ES-I3 (cell line): ENCODE data around the gene FAM124B.

Source experiments
- H3K36me3 ChIP-seq: 2 replicates; pipeline ENCODE4 v1.6.1; 2013; ENCODE audit warnings: mild to moderate bottlenecking, low read length, control low read depth, moderate library complexity; ENCODE audit not compliant: insufficient read depth
- H3K4me1 ChIP-seq: 2 replicates; pipeline ENCODE4 v1.6.1; 2013; ENCODE audit warnings: mild to moderate bottlenecking, control low read depth, low read length; ENCODE audit not compliant: insufficient read depth
- H3K9ac ChIP-seq: 2 replicates; pipeline ENCODE4 v1.6.1; 2013; ENCODE audit warnings: low read depth, mild to moderate bottlenecking, low read length, moderate library complexity
- H3K9me3 ChIP-seq: 2 replicates; pipeline ENCODE4 v1.6.1; 2013; ENCODE audit warnings: mild to moderate bottlenecking, low read length, moderate library complexity; ENCODE audit not compliant: control insufficient read depth, insufficient read depth

Gene FAM124B

DNA sequence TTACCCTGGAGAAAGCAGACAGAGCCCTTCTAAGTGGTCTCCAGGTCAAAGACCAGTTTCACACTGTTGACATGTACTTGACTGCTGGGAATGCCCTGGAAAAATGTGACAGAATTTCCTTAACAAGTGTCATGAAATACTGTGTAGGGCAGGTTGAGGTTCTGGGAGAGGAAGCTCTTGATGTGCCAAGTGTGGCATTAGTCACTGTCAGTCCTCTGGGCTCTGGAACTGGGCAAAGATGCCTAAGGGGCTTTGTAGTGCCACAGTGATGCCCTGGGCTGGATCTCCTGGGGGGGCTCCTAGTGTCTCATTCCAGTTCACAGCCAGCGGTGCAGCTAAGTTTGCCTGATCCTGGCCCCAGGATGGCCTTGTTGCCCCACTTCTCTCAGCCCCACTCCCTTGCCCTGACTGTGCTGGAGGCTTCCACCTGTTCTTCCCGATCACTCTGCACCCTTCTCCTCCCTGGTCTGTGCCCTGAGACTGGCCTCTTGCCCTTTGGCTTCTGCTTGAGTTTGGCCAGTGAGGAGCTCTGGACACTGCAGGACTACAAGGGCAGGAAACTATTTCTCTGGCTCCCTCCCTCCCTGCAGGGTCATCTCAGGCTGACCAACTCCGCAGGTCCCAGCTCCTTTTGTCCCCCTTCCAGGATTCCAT lies 27.0 kb upstream of the FAM124B start:
- Histone ChIP-seq H3K36me3 (no peaks in the 10 kb centered on the region; the same call in 1 of the 2 replicates), H3K9me3 (peaks cover 11% of the 10 kb centered on the region), H3K4me1 (peaks cover 3% of the 10 kb centered on the region; the same call in 1 of the 2 replicates), H3K9ac (no peak overlapping the region)

DNA sequence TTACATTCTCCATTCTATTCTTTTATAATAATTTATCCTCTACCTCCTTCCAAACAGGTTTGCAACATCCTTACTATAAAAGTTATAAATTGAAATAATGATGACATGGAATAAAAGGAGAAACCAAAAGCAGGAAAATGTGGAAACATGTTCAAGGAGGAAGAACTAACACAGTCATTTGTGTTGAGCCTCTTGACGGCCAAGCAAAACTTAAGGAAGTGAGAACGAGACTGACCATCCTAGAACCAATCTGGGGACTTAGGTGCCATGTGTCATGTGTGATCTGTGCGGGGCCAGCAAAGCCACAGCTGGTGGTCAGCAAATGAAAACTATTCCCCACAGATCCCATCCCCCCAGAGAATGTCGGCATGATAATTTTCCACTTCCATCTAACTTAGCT lies 25.6 kb upstream of the FAM124B start:
- no peak overlapping the region for H3K9ac ChIP-seq
- H3K36me3 ChIP-seq: no peaks in the 10 kb centered on the region; the same call in 1 of the 2 replicates
- peaks cover 11% of the 10 kb centered on the region for H3K9me3 ChIP-seq
- no peaks in the 10 kb centered on the region for H3K4me1 ChIP-seq

DNA sequence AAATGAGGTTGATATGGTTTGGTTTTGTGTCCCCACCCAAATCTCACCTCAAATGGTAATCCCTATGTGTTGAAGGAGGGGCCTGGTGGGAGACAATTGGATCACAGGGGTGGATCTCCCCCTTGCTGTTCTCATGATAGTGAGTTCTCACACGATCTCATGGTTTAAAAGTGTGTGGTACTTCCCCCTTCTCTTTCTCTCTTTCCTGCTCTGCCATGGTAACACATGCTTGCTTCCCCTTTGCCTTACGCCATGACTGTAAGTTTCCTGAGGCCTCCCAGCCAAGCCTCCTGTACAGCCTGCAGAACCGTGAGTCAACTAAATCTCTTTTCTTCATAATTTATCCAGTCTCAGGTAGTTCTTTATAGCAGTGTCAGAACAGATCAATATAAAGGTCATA lies 24.7 kb upstream of the FAM124B start:
- Histone ChIP-seq H3K4me1 (no peaks in the 10 kb centered on the region), H3K36me3 (no peaks in the 10 kb centered on the region; the same call in 1 of the 2 replicates), H3K9me3 (peaks cover 11% of the 10 kb centered on the region), H3K9ac (no peak overlapping the region)

DNA sequence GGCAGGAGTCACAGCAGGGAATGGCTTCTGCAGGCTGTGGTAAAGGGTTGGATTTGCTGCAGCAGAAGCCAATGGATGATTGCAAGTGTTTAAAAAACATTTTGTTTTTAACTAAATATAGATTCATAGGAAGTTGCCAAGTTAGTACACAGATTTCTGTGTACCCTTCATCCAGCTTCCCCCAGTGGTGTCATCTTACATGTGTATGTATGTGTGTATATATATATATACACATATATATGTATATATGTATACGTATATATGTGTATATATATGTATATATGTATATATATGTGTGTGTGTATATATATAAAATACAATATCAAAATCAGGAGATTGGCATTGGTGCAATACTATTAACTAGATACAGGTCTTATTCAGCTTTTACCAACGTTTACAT lies 19.2 kb upstream of the FAM124B start:
- Histone ChIP-seq H3K9ac (no peak overlapping the region), H3K4me1 (peaks cover 8% of the 10 kb centered on the region; the same call in 1 of the 2 replicates), H3K36me3 (no peaks in the 10 kb centered on the region), H3K9me3 (no peaks in the 10 kb centered on the region; the same call in 1 of the 2 replicates)

DNA sequence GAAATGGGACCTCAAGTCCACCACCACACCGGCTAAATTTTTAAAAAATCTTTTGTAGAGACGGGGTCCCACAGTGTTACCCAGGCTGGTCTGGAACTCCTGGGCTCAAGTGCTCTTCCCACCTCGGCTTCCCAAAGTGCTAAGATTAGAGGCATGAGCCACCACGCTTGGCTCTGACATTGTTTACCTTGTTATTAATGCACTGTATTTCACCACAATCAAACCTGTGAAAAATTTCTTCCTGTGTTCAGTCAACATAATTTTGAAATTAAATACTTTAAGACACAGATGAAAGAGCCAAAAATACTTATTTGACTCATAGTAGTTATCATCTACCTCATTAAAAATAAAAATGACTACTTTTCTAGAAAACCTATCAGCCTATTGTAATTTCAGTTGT lies 16.0 kb upstream of the FAM124B start:
- Histone ChIP-seq H3K36me3 (no peaks in the 10 kb centered on the region), H3K4me1 (peaks cover 8% of the 10 kb centered on the region; the same call in 1 of the 2 replicates), H3K9ac (no peak overlapping the region), H3K9me3 (no peaks in the 10 kb centered on the region)

DNA sequence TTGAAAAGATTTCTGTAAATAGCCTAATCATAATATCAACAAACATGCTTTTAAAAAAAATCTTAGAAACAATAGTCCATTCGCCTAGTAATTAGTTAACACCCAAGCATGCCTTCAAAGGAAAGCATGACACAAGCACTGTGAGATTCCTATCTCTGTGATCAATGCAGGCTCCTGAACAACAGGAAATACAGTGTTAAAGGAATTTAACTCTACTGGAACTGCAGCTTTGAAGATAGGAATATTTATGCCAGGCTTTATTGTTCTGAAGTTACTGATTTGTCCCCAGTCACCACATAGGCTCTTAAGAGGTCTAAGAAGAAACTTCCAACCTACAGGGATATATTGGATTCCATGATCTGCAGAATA lies 15.4 kb upstream of the FAM124B start:
- H3K4me1 ChIP-seq: peaks cover 8% of the 10 kb centered on the region; the same call in 1 of the 2 replicates
- H3K9me3 ChIP-seq: no peaks in the 10 kb centered on the region
- no peaks in the 10 kb centered on the region for H3K36me3 ChIP-seq
- no peak overlapping the region for H3K9ac ChIP-seq

DNA sequence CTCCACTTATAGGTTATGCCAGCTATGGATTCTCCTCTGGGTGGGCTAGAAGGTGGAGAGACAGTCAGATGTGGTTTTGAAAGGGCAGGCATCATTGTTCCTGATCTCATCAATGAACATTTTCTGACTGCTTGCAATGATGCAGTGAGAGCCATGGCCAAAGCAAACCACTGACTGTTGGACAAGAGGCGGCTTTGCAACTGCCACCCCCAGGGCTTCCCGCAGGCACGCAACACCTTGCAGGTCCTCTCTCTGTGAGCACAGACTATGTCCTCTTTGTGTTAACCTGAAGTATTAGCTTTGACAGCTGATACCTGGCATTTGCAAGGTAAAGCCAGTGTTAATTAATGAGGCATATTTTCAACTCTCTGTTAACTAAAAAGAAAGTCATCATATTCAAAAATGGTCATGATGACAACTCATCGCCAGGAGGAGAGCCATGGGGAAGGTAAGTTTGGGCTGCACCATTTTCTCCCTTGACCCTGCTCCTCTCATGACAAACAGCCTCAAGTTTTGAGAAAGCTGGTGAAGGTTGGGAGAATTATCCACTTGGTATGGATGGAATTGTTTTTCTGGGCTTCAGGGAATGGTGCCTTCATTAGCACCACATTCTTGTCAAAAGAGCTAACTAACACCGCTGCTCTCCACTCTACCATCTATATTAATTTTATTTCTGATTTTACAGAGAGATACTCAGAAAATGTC lies 14.9 kb upstream of the FAM124B start:
- Histone ChIP-seq H3K36me3 (no peaks in the 10 kb centered on the region), H3K4me1 (peaks cover 8% of the 10 kb centered on the region; the same call in 1 of the 2 replicates), H3K9me3 (no peaks in the 10 kb centered on the region), H3K9ac (no peak overlapping the region)

DNA sequence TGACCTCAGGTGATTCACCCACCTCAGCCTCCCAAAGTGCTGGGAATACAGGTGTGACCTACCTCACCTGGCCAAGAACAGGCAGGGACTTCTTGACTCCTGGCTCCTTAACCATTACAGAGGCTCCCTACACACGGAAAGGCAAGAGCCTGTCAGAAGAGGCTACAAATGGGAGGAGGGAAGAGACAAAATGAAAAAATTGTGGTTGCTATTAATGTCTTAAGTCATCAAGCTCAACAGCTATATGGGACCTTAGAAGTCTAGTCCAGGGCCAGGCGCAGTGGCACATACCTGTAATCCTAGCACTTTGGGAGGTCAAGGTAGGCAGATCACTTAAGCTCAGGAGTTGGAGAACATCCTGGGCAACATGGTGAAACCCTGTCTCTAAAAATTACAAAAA lies 11.5 kb upstream of the FAM124B start:
- H3K36me3 ChIP-seq: no peaks in the 10 kb centered on the region
- H3K9ac ChIP-seq: no peak overlapping the region
- H3K4me1 ChIP-seq: peaks cover 8% of the 10 kb centered on the region; the same call in 1 of the 2 replicates
- H3K9me3 ChIP-seq: no peaks in the 10 kb centered on the region

DNA sequence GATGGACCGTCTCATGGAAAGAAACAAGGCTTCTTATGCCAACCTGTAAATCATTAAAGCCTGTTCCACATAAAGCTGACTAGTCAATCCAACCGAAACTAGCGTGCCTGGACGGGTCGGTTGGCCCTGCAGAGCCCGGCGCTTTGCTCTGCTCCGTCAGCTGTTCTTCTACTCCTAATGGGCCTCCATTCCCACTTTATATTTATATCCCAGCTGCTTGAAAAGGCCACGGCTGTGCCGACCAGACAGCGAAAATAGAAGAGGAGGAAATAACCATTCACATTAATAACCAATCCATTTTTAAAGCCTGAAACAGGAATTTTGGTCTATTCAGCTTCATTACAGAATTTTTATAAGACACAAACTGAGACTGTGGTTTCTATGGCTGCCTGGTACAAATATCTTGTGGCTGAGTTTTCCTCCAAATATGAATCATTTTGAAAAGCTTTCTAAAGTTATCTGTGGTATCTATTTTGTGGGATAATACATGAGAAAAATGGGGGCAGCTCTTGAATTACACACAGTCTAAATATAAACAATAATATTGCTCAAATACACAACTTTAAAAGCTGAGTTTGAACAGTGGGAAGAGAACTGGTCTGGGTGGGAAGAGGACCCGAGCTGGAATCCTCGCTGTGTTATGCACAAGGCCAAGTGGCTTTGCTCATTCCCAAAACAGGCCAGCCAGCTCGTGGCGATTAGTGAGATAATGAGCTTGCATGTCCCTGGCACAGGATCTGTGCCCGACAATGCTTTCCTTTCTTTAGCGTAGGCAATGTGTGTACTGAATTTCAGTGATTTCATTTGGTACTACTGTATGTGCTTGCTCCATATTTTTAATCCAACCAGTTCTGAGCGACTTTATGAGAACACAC lies 10.5 kb upstream of the FAM124B start:
- peaks cover 8% of the 10 kb centered on the region; the same call in 1 of the 2 replicates for H3K4me1 ChIP-seq
- no peaks in the 10 kb centered on the region for H3K36me3 ChIP-seq
- H3K9ac ChIP-seq: no peak overlapping the region
- H3K9me3 ChIP-seq: no peaks in the 10 kb centered on the region

DNA sequence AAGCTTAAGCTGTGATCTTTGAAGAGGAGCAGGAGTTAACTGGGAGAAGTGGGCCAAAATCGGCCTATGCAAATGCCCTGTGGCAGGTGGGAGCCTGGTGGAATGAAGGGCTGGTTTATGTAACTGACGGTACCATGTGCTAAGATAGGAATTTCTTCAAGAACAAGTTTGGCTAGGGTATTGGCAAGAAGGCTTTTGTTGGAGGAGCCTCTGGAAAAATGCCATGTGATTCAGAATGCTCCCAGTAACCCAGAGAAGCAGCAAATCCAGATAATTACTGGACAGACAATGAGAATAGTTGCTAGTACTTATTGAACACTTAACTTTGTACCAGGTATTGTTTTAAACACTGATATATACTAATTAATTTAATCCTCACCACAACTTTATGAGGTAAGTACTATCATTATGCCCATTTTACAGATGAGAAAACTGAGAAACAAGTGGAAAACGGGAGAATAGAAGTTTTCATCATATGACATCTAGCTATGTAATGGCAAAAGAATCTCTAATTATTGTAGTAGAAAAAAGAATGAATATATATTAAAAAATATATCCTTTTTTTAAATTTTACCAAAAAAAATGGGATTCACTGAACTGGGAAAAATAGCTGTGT lies 9.1 kb upstream of the FAM124B start:
- H3K9ac ChIP-seq: no peak overlapping the region
- 0 out of 2 replicates have a peak, but pooled peaks cover 2% of the 10 kb centered on the region for H3K9me3 ChIP-seq
- no peaks in the 10 kb centered on the region for H3K4me1 ChIP-seq
- no peaks in the 10 kb centered on the region for H3K36me3 ChIP-seq

DNA sequence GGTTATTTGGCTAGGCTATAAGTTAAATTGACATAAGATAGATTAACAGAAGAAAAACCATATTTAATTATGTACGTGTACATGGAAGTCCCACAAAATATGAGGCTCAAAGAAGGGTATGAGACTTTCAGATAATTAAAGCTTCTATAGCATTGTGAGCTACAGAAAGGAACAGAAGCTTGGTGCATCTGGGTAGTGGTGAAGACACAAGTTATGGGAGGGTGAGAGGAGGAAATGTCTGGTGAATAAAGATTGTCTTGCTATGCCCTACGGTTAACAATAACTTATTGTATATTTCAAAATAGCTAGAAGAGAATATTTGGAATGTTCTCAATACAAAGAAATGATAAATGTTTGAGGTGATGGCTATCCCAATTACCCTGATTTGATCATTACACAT lies 6.8 kb upstream of the FAM124B start:
- Histone ChIP-seq H3K9ac (no peak overlapping the region), H3K36me3 (no peaks in the 10 kb centered on the region), H3K4me1 (no peaks in the 10 kb centered on the region), H3K9me3 (0 out of 2 replicates have a peak, but pooled peaks cover 6% of the 10 kb centered on the region)

DNA sequence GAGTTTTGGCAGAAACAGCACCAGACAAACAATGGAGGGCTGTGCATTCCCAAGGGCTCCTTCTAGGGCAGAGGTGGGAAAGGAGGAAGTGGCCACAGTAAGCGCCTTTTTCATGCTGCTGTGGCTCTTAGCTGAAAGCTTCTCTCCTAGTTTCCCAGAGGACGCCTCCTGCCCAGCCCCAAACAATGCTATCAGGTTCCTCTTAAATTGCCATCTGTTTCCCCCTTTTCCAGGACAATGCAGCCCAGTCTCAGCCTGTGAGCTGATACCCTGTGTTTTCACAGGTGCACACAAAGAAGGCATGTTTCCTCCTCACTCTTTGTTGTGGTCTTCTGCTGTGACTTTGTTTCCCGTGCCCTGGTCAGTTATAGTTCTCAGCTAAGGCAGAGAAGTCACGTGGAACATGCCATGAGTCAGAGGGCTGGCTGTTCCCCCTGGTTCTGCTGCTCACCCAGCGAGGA lies 5.4 kb upstream of the FAM124B start:
- H3K9ac ChIP-seq: no peak overlapping the region
- H3K4me1 ChIP-seq: no peaks in the 10 kb centered on the region
- H3K9me3 ChIP-seq: 0 out of 2 replicates have a peak, but pooled peaks cover 6% of the 10 kb centered on the region
- no peaks in the 10 kb centered on the region for H3K36me3 ChIP-seq

DNA sequence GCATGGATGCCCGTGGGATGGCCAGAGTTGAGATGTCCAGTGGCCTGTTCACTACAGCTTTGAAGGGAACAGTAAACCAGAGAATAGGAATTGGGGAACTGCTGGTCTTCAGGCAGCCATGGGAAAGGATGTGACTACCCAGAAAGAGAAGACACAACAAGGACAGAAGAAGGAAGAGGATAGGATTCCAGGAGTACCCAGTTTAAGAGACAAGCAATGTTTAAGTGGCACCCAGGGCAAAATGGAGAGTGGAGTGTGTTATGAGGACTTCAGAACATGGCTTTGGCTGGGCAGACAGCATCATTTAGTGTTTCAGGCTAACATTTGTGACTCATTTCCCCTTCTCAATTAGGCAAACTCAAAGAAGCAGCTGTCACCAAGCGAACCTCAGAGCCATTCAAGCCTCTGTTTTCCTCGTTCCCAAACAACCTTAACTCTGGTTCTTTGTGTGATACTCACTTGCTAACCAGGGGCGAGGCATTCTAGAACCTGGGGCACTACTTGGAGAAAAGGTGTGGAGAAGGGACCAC lies 4.0 kb upstream of the FAM124B start:
- Histone ChIP-seq H3K4me1 (no peaks in the 10 kb centered on the region), H3K9me3 (0 out of 2 replicates have a peak, but pooled peaks cover 6% of the 10 kb centered on the region), H3K9ac (no peak overlapping the region), H3K36me3 (no peaks in the 10 kb centered on the region)

DNA sequence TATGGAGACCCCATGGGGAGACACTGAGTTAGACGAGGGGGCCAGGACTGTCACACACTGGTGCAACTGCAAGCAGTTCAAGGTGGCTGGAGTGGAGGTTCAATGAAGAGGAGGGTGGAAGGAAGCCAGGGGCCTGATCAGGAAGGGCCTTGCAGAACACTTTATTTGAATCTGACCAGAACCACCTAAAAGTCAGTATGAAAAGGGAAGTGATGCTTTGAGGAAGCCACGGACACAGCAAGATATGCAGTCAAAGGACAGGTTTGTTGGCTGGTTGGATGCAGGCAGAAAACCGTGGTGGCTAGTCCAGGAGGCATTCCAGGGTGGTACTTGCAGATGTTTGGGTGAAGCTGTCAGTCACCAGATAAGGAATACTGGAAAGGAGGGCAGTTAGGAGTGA lies 3.5 kb upstream of the FAM124B start:
- no peaks in the 10 kb centered on the region for H3K4me1 ChIP-seq

More for the DNA sequence above, 3.5 kb upstream of the FAM124B start:
- Histone ChIP-seq H3K36me3 (no peaks in the 10 kb centered on the region), H3K9ac (no peak overlapping the region), H3K9me3 (0 out of 2 replicates have a peak, but pooled peaks cover 6% of the 10 kb centered on the region)
